H1 (cell line): ENCODE measurements around the gene ZSWIM6. TPM values are rescaled to one million over a fixed set of nuclear protein-coding genes. Genes with fewer than 3 reads are reported as not detected.

Experiments used
- CTCF ChIA-PET: fragments of 300-600 bp; sonication (Branson Sonifier 250); formaldehyde crosslinking; loops from one replicate; lab custom pipeline; 2021; ENCODE audit not compliant: partially characterized antibody; lab: Charles Lee
- POLR2A ChIA-PET: fragments of 300-600 bp; sonication (Branson Sonifier 250); formaldehyde crosslinking; loops from one replicate; lab custom pipeline; 2021; ENCODE audit warnings: inconsistent platforms; ENCODE audit not compliant: partially characterized antibody; lab: Charles Lee
- DNase-seq, 2 experiments: peaks; one replicate each; pipeline versions ENCODE4 v3.0.0 to v3.0.0-alpha.2; 2010 to 2022; ENCODE audit warnings: low spot score in 2 of 2, low read depth in 1 of 2, mixed read lengths in 1 of 2
- FAIRE-seq: peaks from 2 replicates; lab custom pipeline; 2011; peaks lifted over from hg19 to GRCh38; lab: Jason Lieb, UNC
- H2AFZ ChIP-seq: 2 replicates; pipeline ENCODE4 v1.8.1; 2012; ENCODE audit warnings: low read length, inconsistent platforms
- H2AK5ac ChIP-seq: 2 replicates; pipeline ENCODE4 v1.6.1; 2013; ENCODE audit warnings: low read depth, low read length
- H2BK120ac ChIP-seq: replicated peaks from 2 replicates; pipeline ENCODE3; 2013; ENCODE audit warnings: low read depth, low read length, inconsistent platforms
- H2BK12ac ChIP-seq: 2 replicates; pipeline ENCODE4 v1.6.1; 2013; ENCODE audit warnings: low read depth, low read length
- H2BK15ac ChIP-seq: 2 replicates; pipeline ENCODE4 v1.6.1; 2013; ENCODE audit warnings: low read length
- H2BK20ac ChIP-seq: 2 replicates; pipeline ENCODE4 v1.6.1; 2013; ENCODE audit warnings: low read length
- H2BK5ac ChIP-seq: 2 replicates; pipeline ENCODE4 v1.6.1; 2013; ENCODE audit warnings: low read depth, low read length
- H3K14ac ChIP-seq: 2 replicates; pipeline ENCODE4 v1.6.1; 2013; ENCODE audit warnings: inconsistent platforms; ENCODE audit not compliant: insufficient read length
- H3K18ac ChIP-seq: 2 replicates; pipeline ENCODE4 v1.6.1; 2013; ENCODE audit warnings: low read length; ENCODE audit errors: extremely low read depth
- H3K23ac ChIP-seq: 2 replicates; pipeline ENCODE4 v1.6.1; 2013; ENCODE audit warnings: inconsistent platforms; ENCODE audit not compliant: insufficient read length
- H3K23me2 ChIP-seq: 2 replicates; pipeline ENCODE4 v1.6.1; 2013; ENCODE audit warnings: low read depth, low read length
- H3K27ac ChIP-seq: 2 replicates; pipeline ENCODE4 v1.6.1; 2011; ENCODE audit warnings: low read depth, low read length, inconsistent platforms
- H3K27me3 ChIP-seq, 4 experiments: replicated peaks in 1 of 4; 1 replicate in 1 of 4; 2 replicates in 3 of 4; pipeline versions ENCODE4 v1.6.1 to v1.8.1; 2011 to 2013; ENCODE audit warnings: low read length in 3 of 4, mild to moderate bottlenecking in 3 of 4, inconsistent platforms in 2 of 4, mixed read lengths in 2 of 4, moderate library complexity in 1 of 4; ENCODE audit not compliant: control insufficient read depth in 3 of 4, insufficient read depth in 3 of 4; ENCODE audit errors: extremely low read depth in 1 of 4
- H3K36me3 ChIP-seq, 4 experiments: 2 replicates each; pipeline versions ENCODE4 v1.6.1 to v1.8.1; 2011 to 2013; ENCODE audit warnings: mild to moderate bottlenecking in 4 of 4, low read length in 3 of 4, moderate library complexity in 2 of 4, control low read depth in 1 of 4, inconsistent platforms in 1 of 4; ENCODE audit not compliant: insufficient read depth in 4 of 4, control insufficient read depth in 2 of 4
- H3K4ac ChIP-seq: replicated peaks from 2 replicates; pipeline ENCODE3; 2013; ENCODE audit warnings: low read length, low read depth, mixed read lengths, inconsistent platforms; ENCODE audit not compliant: insufficient read length
- H3K4me1 ChIP-seq, 4 experiments: replicated peaks in 1 of 4; 1 replicate in 1 of 4; 2 replicates in 3 of 4; pipeline versions ENCODE4 v1.6.1 to v1.8.1; 2011 to 2013; ENCODE audit warnings: low read length in 3 of 4, inconsistent platforms in 2 of 4, mixed read lengths in 1 of 4; ENCODE audit not compliant: insufficient read depth in 4 of 4, control insufficient read depth in 3 of 4
- H3K4me2 ChIP-seq, 2 experiments: 2 replicates each; pipeline versions ENCODE4 v1.6.1 to v1.8.1; 2011 to 2013; ENCODE audit warnings: low read depth in 2 of 2, low read length in 2 of 2, control low read depth in 1 of 2, inconsistent platforms in 1 of 2, mild to moderate bottlenecking in 1 of 2; ENCODE audit not compliant: insufficient read depth in 1 of 2
- H3K4me3 ChIP-seq, 4 experiments: fragments of 200-600, 300-600 bp in 1 of 4; sonication (generic), shearing (Covaris generic), sonication (Bioruptor Twin) in 1 of 4; 2 replicates each; pipeline versions ENCODE4 v1.5.1 to v1.8.1; 2011 to 2016; ENCODE audit warnings: low read length in 4 of 4, low read depth in 3 of 4, control low read depth in 2 of 4, inconsistent platforms in 2 of 4, mild to moderate bottlenecking in 2 of 4, mixed read lengths in 1 of 4, moderate library complexity in 1 of 4; ENCODE audit not compliant: insufficient read depth in 2 of 4; ENCODE audit errors: extremely low read depth in 1 of 4
- H3K56ac ChIP-seq: replicated peaks from 2 replicates; pipeline ENCODE3; 2013; ENCODE audit warnings: low read depth, mild to moderate bottlenecking, mixed read lengths, low read length, inconsistent platforms; ENCODE audit not compliant: insufficient read length
- H3K79me1 ChIP-seq: 2 replicates; pipeline ENCODE4 v1.6.1; 2013; ENCODE audit warnings: low read depth, low read length, control low read depth
- H3K79me2 ChIP-seq, 2 experiments: 2 replicates each; pipeline versions ENCODE4 v1.6.1 to v1.8.1; 2012 to 2013; ENCODE audit warnings: low read length in 2 of 2, mild to moderate bottlenecking in 2 of 2, inconsistent platforms in 1 of 2; ENCODE audit not compliant: insufficient read depth in 2 of 2, control insufficient read depth in 1 of 2
- H3K9ac ChIP-seq, 4 experiments: replicated peaks in 1 of 4; 1 replicate in 1 of 4; 2 replicates in 3 of 4; pipeline versions ENCODE4 v1.6.1 to v1.8.1; 2011 to 2013; ENCODE audit warnings: low read depth in 3 of 4, low read length in 3 of 4, control low read depth in 2 of 4, mild to moderate bottlenecking in 2 of 4, moderate library complexity in 2 of 4, inconsistent platforms in 1 of 4; ENCODE audit errors: extremely low read depth in 1 of 4
- H3K9me3 ChIP-seq, 2 experiments: 2 replicates each; pipeline versions ENCODE4 v1.6.1 to v1.8.1; 2012 to 2013; ENCODE audit warnings: mild to moderate bottlenecking in 2 of 2, moderate library complexity in 2 of 2, control low read depth in 1 of 2, inconsistent platforms in 1 of 2, low read depth in 1 of 2, low read length in 1 of 2, mixed read lengths in 1 of 2; ENCODE audit not compliant: insufficient read depth in 2 of 2
- H4K20me1 ChIP-seq, 2 experiments: replicated peaks in 1 of 2; 2 replicates each; pipeline versions ENCODE3 to v1.8.1; 2011 to 2013; ENCODE audit warnings: inconsistent platforms in 2 of 2, low read length in 2 of 2, mild to moderate bottlenecking in 1 of 2; ENCODE audit not compliant: insufficient read depth in 2 of 2, control insufficient read depth in 1 of 2
- H4K5ac ChIP-seq: 2 replicates; pipeline ENCODE4 v1.6.1; 2013; ENCODE audit warnings: low read length, low read depth, mixed read lengths, inconsistent platforms; ENCODE audit not compliant: insufficient read length
- H4K8ac ChIP-seq: 2 replicates; pipeline ENCODE4 v1.8.0; 2013; ENCODE audit warnings: mild to moderate bottlenecking, moderate library complexity, low read length, inconsistent platforms; ENCODE audit not compliant: insufficient read depth; ENCODE audit errors: extremely low read depth
- H4K91ac ChIP-seq: replicated peaks from 2 replicates; pipeline ENCODE3; 2013; ENCODE audit warnings: low read length, mixed read lengths, inconsistent platforms; ENCODE audit not compliant: insufficient read length
- BACH1 ChIP-seq: IDR thresholded peaks from 2 replicates; pipeline ENCODE4 v1.6.1; 2012; ENCODE audit warnings: low read length, improper control_type of control experiment
- CTBP2 ChIP-seq: IDR thresholded peaks from 2 replicates; pipeline ENCODE4 v1.7.0; 2011; ENCODE audit warnings: borderline replicate concordance, mild to moderate bottlenecking, moderate library complexity, mixed read lengths, low read length; ENCODE audit not compliant: insufficient read depth, insufficient read length
- EP300 ChIP-seq, 2 experiments: IDR thresholded peaks; 1 replicate in 1 of 2; 2 replicates in 1 of 2; pipeline ENCODE4 v1.6.1; 2011 to 2012; ENCODE audit warnings: low read depth in 2 of 2, low read length in 2 of 2, mild to moderate bottlenecking in 2 of 2, borderline replicate concordance in 1 of 2, inconsistent platforms in 1 of 2, moderate library complexity in 1 of 2
- MAX ChIP-seq: IDR thresholded peaks from 2 replicates; pipeline ENCODE4 v1.6.1; 2012; ENCODE audit warnings: inconsistent platforms
- NANOG ChIP-seq: IDR thresholded peaks from 2 replicates; pipeline ENCODE4 v1.6.1; 2011; ENCODE audit warnings: low read length, low read depth, mild to moderate bottlenecking, inconsistent platforms; ENCODE audit not compliant: insufficient read depth, poor library complexity, severe bottlenecking
- SIRT6 ChIP-seq: IDR thresholded peaks from one replicate; pipeline ENCODE4 v1.7.1; 2012; ENCODE audit warnings: low read length, inconsistent platforms
- whole genome bisulfite sequencing, 2 experiments: shearing (Covaris generic) in 1 of 2; methylation state at CpG; one replicate each; pipeline versions ENCODE4 v1.1.6 to v1.1.7; 2013 to 2015; ENCODE audit warnings: low lambda C conversion rate in 2 of 2, mixed read lengths in 2 of 2, inconsistent platforms in 1 of 2, low coverage in 1 of 2, missing lambda C conversion rate in 1 of 2; ENCODE audit not compliant: insufficient replicate concordance in 2 of 2, insufficient coverage in 1 of 2, insufficient read length in 1 of 2; ENCODE audit errors: extremely low coverage in 1 of 2, missing lambda C conversion rate in 1 of 2; 5-methylcytosine and 5-hydroxymethylcytosine counted together
- polyA plus RNA-seq, 7 experiments: library from polyadenylated mRNA; depleted of rRNA in 3 of 7; stranded (reverse) in 5 of 7; unstranded in 2 of 7; fragments of >200 nt in 5 of 7; fragments of 200-250 nt in 2 of 7; gene quantifications; 1 replicate in 5 of 7; 2 replicates in 1 of 7; 4 replicates in 1 of 7; pipeline versions ENCODE4 v1.2.1 to v1.2.3, GENCODE V29; 2011 to 2013; ENCODE audit warnings: missing spikeins in 2 of 7, mixed read lengths in 2 of 7
- total RNA-seq: library from RNA; stranded (reverse); fragmentation: NEBNext Ultra II Directional; extraction: Animal tissue kit (Norgen Biotek cat#: 25700); gene quantifications from 2 replicates; pipeline ENCODE4 v1.2.1, GENCODE V29; 2021

Gene ZSWIM6
- total and polyA plus RNA-seq, 2 of the 8 experiments (the other 6 are each of a cell fraction or from before 2014, with no cell fraction given), result 7.9 to 12.4 TPM

GRCh38 chr5:61303346-61303745, 28.7 kb upstream of the ZSWIM6 start:
- Histone ChIP-seq H3K79me2 (no peaks in the 10 kb centered on the region), H2BK15ac (no peak overlapping the region), H3K18ac (no peak overlapping the region), H3K4ac (no peak overlapping the region), H2BK5ac (no peak overlapping the region), H2BK20ac (no peak overlapping the region), H3K9ac (no peak overlapping the region), H3K4me1 (peaks cover 0 to 8% (median 3%) of the 10 kb centered on the region in 4 experiments; a peak in 4 of 7 replicates), H4K20me1 (no peaks in the 10 kb centered on the region), H4K8ac (no peak overlapping the region), H3K79me1 (no peaks in the 10 kb centered on the region), H2BK12ac (no peak overlapping the region), H2AK5ac (no peak overlapping the region), H3K9me3 (no peaks in the 10 kb centered on the region), H4K91ac (no peak overlapping the region), H2AFZ (no peak overlapping the region), H3K27ac (no peak overlapping the region), H4K5ac (no peak overlapping the region), H3K4me2 (no peak overlapping the region), H3K27me3 (no peaks in the 10 kb centered on the region), H3K14ac (no peak overlapping the region), H3K23ac (no peak overlapping the region), H3K4me3 (no peak overlapping the region), H3K56ac (no peak overlapping the region), H2BK120ac (no peak overlapping the region), H3K23me2 (no peaks in the 10 kb centered on the region), H3K36me3 (no peaks in the 10 kb centered on the region)
- CTCF ChIA-PET, result interaction anchor here (1.3 to 2.5 kb wide), 5 partner anchors 16 to 248 kb away, joined by 3 to 11 read pairs (median 8); no protein-coding TSS in a partner anchor
- POLR2A ChIA-PET, result interaction anchor here (0.7 to 2.1 kb wide), 2 partner anchors 28 to 503 kb away, joined by 3 to 6 read pairs; partner anchors contain the start of gene ZSWIM6
- DNase-seq, result no peak
- no peak for FAIRE-seq
- WGBS, 2 experiments, result 85% methylated on average over 4 of the region's 4 CpGs; no CpG with 5 or more reads in 1 of the 2 experiments
- TF ChIP-seq SIRT6, result no peak
- no peak for TF ChIP-seq BACH1
- TF ChIP-seq NANOG, result no peak
- no peak for TF ChIP-seq EP300 (IDR thresholded peaks at IDR 0.05; ENCODE audit: borderline replicate concordance in 1 of 2, low read depth in 2 of 2, low read length in 2 of 2)
- TF ChIP-seq MAX, result no peak
- TF ChIP-seq CTBP2, result no peak
